ENCODE results near the gene TTC21B.
"Not testable (repeated sequence)": the region's sequence is repeated elsewhere in the genome, so short reads cannot be mapped to it uniquely, and the experiment has no call there.

The TTC21B gene

GRCh38 chr2:165953655-165954606 lies at the start of gene TTC21B:
TSS of gene TTC21B (minus strand) at chr2:165953776. CDS start at chr2:165953705, 71 bp downstream.
- peak; percentile 91 for DNase-seq

- no peak for DNase-seq
These were observed 46.8 kb upstream of the TTC21B start for GRCh38 chr2:166000401-166000800.

DNA sequence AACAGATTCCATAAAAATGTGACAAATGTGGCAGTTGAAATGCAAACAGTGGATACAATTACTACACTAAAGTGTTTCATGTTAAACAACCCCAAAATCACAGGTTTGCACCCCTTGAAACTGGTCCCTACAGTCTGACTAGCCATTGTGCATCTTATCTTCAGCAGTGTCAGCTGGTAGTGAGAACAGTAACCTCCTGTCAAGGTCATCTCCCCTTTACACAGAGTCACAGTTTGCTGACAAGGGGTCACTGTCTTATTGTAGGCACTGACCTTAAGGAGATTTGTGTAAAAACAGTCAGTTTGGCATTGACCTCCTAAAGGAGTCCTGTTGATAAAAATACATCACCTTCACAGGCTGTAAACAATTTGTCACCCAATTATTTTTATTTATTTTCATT lies 37.3 kb upstream of the TTC21B start:
- no peak for DNase-seq

DNA sequence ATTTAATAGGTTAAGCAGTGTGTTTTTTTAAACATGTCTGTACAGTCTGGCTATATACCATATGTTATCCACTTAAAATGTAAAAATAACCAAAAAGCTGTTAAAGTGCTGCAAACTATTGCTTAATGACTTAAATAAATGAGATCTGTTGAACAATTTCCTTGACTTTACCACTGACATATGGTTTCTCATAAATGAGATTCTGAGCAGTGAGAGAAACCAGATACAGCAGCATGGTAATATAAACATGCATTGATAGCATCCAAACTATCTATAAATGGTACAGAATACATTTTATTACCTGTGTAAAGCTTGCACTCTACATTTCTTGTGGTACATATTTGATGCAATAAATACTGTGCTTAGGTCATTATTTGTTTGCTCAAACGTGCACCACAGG lies 36.3 kb upstream of the TTC21B start:
- no peak for DNase-seq

- DNase-seq, result no peak
These were observed 31.5 kb upstream of the TTC21B start for GRCh38 chr2:165985120-165985519.

DNA sequence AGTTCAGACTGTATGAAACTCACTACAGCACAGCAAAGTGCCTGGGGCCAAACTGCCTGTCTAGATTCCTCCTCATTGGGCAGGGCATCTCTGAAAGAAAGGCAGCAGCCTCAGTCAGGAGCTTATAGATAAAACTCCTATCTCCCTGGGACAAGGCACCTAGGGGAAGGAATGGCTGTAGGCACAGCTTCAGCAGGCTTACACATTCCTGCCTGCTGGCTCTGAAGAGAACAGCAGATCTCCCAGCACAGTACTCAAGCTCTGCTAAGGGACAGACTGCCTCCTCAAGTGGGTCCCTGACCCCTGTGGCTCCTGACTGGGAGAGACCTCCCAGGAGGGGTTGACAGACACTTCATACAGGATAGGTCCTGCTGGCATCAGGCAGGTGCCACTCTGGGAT lies 18.6 kb upstream of the TTC21B start:
- DNase-seq, result not testable (repeated sequence)

DNA sequence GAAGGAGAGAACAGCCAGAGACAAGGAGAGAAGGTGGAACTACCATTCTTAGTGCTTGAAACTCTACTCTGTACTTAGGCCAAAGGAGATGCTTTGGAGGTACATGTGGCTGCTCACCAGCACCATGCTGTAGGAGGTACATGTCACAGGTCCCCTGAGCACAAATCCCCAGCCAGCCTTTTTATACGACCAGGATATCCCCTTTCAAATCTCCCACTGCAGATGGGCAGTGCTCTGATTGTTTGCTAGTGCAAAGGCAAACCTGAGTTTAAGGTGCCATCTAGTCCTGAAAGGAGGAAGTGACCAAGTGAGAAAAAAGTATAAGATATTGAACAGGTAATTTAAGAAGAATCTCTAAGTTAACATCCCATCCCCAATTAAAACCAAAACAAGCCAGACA lies 17.1 kb upstream of the TTC21B start:
- DNase-seq, result no peak

DNA sequence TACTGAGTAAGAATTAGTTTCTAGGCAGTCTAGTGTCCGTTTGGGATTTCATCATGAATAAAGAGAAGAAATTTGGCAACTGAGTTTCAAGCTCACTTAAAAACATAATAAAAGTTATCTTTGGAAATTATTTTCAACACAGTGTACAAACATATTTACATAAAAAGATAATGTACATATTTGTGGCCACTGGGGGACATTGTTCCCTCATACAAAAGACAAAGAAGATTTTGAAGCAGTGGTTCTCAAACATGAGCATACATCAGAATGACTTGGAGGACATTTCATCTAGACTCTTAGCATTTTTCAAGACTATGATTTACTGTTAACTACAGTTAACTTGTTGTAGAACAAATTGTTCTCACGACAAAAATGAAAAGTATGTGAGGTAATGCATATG lies 15.7 kb upstream of the TTC21B start:
- DNase-seq, result no peak

- no peak for DNase-seq
These were observed 14.2 kb upstream of the TTC21B start for GRCh38 chr2:165967746-165968145.

GRCh38 chr2:165961818-165962217 lies 8.2 kb upstream of the TTC21B start:
- DNase-seq, result no peak

DNA sequence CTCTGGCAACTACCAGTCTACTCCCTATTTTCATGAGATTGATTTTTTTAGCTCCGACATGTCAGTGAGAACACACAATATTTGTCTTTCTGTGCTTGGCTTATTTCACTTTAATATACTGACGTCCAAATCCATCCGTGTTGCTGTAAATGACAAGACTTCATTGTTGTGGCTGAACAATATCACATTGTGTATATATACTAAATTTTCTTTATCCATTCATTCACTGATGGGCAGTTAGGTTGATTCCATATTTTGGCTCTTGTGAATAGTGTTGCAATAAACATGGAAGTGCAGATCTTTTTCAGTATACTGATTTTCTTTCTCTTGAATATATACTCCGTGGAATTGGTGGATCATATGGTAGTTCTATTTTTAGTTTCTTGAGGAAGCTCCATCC lies 5.8 kb upstream of the TTC21B start:
- DNase-seq, result no peak

DNA sequence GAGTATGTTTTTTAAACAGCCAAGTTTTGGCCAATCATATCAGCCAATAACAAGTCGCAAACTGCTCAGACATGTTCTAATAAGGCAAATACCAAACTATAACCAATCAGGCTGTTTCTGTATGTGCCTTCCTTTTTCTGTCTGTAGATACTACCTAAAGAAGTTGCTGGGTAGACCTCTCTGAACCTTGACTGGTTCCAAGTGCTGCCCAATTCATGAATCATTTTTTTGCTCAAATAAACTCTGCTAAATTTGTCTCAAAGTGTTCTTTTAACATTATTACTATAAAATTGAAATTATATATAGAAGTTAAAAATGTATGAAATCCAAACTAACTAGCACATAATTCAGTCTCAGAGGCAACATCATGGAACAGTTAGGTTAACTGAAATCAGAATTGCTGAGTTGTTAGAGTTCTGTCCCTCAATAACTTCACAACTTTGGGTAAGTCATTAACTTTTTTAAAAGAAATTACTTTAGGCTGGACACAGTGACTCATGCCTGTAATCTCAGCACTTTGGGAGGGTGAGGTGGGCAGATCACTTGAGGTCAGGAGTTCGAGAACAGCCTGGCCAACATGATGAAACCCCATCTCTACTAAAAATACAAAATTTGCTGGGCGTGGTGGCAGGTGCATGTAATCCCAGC lies 4.9 kb upstream of the TTC21B start:
- DNase-seq, result no peak

DNA sequence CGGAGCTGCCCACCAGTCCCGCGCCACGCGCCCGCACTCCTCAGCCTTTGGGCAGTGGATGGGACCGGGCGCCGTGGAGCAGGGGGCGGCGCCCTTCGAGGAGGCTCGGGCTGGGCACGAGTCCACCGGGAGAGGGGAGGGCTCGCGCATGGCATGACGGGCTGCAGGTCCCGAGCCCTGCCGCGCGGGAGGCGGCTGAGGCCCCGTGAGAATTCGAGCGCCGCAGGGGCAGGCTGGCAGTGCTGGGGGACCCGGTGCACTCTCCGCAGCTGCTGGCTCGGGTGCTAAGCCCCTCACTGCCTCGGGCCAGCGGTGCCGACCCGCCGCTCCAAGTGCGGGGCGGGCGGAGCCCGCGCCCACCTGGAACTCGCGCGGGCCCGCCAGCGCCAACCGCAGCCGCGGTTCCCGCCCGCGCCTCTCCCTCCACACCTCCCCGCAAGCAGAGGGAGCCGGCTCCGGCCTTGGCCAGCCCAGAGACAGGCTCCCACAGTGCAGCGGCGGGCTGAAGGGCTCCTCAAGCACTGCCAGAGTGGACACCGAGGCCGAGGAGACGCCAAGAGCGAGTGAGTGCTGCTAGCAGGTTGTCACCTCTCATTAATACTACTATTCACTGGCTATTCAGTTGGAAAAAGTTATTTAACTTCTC lies 3.6 kb upstream of the TTC21B start:
- peak; percentile 33 for DNase-seq

DNA sequence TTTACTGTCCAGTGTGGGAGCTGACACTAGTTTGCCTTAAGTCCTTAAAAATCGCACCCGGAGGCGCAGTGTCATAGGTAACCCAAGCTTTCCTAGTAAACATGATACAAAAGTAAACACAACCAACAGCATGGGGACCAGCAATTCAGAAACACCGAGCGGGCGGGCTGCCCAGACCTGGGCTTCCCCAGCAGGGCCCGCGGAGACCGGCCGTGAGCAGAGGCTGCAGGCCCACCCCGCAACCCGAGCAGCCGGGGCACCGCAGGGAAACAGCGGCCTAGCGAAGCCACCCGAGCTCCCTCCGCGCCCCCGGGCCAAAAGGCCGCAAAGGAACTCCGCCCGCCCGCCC lies 296 bp downstream of the TTC21B start:
- no peak for DNase-seq

- DNase-seq, result no peak
These were observed 800 bp downstream of the TTC21B start for GRCh38 chr2:165952741-165953211.

DNA sequence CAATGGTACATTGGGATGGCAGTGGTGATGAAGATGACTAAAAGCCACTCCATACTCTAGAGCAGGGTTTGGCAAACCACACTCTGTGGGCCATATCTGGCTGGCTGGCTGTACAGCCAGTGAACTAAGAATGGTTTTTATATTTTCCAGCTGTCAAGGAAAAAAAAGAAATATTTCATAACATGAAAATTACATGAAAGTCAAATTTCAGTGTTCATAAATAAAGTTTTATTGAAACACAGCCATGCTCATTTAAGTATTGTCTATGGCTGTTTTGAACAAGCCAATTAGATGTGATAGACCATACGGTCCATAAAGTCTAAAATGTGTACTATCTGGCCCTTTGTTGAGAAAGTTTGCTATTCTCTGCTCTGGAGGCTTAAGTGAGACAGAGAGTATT lies 1.5 kb downstream of the TTC21B start:
- DNase-seq, result no peak

- DNase-seq, result no peak
These were observed 3.1 kb downstream of the TTC21B start for GRCh38 chr2:165950438-165950837.

DNA sequence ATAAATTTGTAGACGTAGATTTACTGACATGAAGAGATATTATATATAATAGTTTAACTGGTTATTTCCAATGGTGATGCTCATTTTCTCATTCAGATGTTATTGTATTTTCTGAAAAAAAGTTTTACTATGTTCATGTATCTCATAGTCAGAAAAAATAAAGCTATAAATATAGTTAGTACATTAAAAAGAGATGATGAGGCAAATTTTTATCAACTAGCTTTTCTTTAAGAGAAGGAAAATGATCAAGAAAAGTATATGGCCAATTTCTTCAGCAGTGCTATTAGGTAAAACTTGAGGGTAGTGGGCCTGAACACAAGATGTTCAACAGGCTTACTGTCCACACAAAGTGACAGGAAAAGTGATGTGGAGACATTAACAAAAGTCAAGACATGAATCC lies 11.7 kb downstream of the TTC21B start:
- no peak for DNase-seq

- DNase-seq, result no peak
These were observed 15.3 kb downstream of the TTC21B start for GRCh38 chr2:165938237-165938636.

DNA sequence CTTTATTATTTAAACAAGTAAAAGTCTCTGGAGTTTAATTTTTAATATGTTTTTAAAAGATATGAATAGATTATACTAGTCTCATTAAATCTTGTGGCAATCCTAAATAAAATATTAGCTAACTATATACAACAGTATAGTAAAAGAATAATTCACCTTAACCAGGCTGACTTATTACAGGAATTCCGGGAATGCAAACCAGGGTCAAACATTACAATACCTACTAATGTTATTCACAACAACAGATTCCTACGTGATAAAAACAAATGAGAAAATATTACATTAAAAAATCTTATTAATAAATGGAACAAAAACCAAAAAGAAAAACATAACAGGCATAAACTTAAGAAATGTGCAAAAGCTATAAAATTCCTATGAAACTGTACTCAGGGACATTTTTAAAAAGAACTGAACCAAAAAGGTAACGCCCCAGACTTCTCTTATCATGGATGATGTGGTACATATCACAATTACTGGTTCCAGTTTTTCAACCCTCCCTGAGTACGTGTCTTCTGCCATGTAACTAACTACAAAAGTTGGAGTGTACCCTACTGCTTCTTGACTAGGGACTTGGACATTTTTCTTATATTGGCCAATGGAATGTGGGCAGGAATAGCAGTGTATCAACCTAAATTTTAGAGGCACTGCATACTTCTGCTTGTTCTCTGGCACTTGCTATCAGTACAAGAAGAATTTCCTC lies 20.2 kb downstream of the TTC21B start:
- DNase-seq, result no peak

- DNase-seq, result no peak
These were observed 25.8 kb downstream of the TTC21B start for GRCh38 chr2:165927774-165928173.

DNA sequence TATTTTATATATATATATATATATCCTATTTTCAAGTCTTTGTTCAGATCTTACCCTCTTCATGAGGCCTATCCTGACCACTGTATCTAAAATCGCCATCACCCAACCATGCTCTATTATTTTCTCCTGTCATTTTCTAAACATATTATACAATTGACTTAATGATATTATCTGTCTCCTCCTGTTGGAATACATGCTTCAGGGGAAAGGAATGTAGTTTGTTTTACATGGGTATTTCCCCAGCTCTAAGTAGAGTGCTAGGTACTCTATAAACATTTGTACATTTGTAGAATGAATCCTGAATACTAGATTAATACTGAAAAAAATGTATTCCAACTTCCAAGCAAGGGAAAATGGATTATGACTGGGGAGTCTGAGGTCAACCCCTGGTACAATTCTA lies 26.2 kb downstream of the TTC21B start:
- DNase-seq, result no peak

GRCh38 chr2:165924946-165925345 lies 28.6 kb downstream of the TTC21B start:
- no peak for DNase-seq

Data from NCI-H1436 (cell line).